SHP77 (cell line): ENCODE data around the gene CARD11.

Experiments
- DNase-seq, 2 experiments: peaks; one replicate each; lab custom pipeline; 2025; lab: John Stamatoyannopoulos, UW

The CARD11 gene

GRCh38 chr7:3043544-3044371, at the start of gene CARD11:
TSS of gene CARD11 (minus strand) at chr7:3043867. CDS start at chr7:2958506, 85,361 bp downstream.
- no peak for DNase-seq

- no peak for DNase-seq
These were observed 48.8 kb upstream of the CARD11 start for GRCh38 chr7:3092468-3092867.

- DNase-seq, result no peak
These were observed 48.0 kb upstream of the CARD11 start for GRCh38 chr7:3091631-3092030.

- DNase-seq, result peak in 1 of 2 experiments; percentile 10
These were observed 45.8 kb upstream of the CARD11 start for GRCh38 chr7:3089493-3089892.

- DNase-seq, result no peak
These were observed 43.6 kb upstream of the CARD11 start for GRCh38 chr7:3087243-3087755.

GRCh38 chr7:3083350-3083749, 39.7 kb upstream of the CARD11 start:
- DNase-seq, result no peak

- DNase-seq, result no peak
These were observed 39.2 kb upstream of the CARD11 start for GRCh38 chr7:3082831-3083230.

- no peak for DNase-seq
These were observed 38.7 kb upstream of the CARD11 start for GRCh38 chr7:3082386-3082785.

GRCh38 chr7:3080106-3080505, 36.4 kb upstream of the CARD11 start:
- DNase-seq, result no peak

- DNase-seq, result no peak
These were observed 34.8 kb upstream of the CARD11 start for GRCh38 chr7:3078514-3078913.

- no peak for DNase-seq
These were observed 33.0 kb upstream of the CARD11 start for GRCh38 chr7:3076700-3077099.

GRCh38 chr7:3076163-3076562, 32.5 kb upstream of the CARD11 start:
- no peak for DNase-seq

- DNase-seq, result no peak
These were observed 31.8 kb upstream of the CARD11 start for GRCh38 chr7:3075441-3075840.

- no peak for DNase-seq
These were observed 30.8 kb upstream of the CARD11 start for GRCh38 chr7:3074459-3074821.

GRCh38 chr7:3073763-3074458, 30.2 kb upstream of the CARD11 start:
- DNase-seq, result no peak

GRCh38 chr7:3070908-3071307, 27.2 kb upstream of the CARD11 start:
- DNase-seq, result no peak

GRCh38 chr7:3069771-3070449, 26.2 kb upstream of the CARD11 start:
- DNase-seq, result no peak

GRCh38 chr7:3068530-3068929, 24.9 kb upstream of the CARD11 start:
- no peak for DNase-seq

- DNase-seq, result no peak
These were observed 24.1 kb upstream of the CARD11 start for GRCh38 chr7:3067606-3068380.

GRCh38 chr7:3067193-3067592, 23.5 kb upstream of the CARD11 start:
- DNase-seq, result no peak

- DNase-seq, result no peak
These were observed 22.8 kb upstream of the CARD11 start for GRCh38 chr7:3066506-3066905.

GRCh38 chr7:3065724-3066143, 22.1 kb upstream of the CARD11 start:
- DNase-seq, result peak; percentile 32 to 38
